Measurements from ENCODE around the gene ATP5ME. TPM values are rescaled to one million over a fixed set of nuclear protein-coding genes. Genes with fewer than 3 reads are reported as not detected.
"Not testable (repeated sequence)": the region's sequence is repeated elsewhere in the genome, so short reads cannot be mapped to it uniquely, and the experiment has no call there.

The ATP5ME gene
- total RNA-seq, 1 donor, result 72.5 TPM

DNA sequence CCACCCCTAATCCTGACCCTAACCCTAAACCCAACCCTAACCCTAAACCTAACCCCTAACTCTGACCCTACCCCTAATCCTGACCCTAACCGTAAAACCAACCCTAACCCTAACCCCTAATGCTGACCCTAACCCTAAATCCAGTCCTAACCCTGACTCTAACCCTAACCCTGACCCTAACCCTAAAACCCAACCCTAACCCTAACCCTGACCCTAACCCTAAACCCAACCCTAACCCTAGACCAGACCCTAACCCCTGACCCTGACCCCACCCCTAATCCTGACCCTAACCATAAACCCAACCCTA lies 30.8 kb upstream of the ATP5ME start:
- no peak for DNase-seq (ENCODE audit: low read depth)
- peak overlapping the region; percentile 68 for H3K4me3 ChIP-seq (ENCODE audit: low read depth, low read length)
- no peak for TF ChIP-seq CTCF (IDR thresholded peaks at IDR 0.05; ENCODE audit: insufficient read depth, low read depth, low read length)

GRCh38 chr4:704198-704891 lies 30.3 kb upstream of the ATP5ME start:
- no peak for TF ChIP-seq CTCF (IDR thresholded peaks at IDR 0.05; ENCODE audit: insufficient read depth, low read depth, low read length)
- H3K4me3 ChIP-seq (ENCODE audit: low read depth, low read length), result no peak overlapping the region
- no peak for DNase-seq (ENCODE audit: low read depth)

GRCh38 chr4:703336-704197 lies 29.5 kb upstream of the ATP5ME start:
- no peak overlapping the region for H3K4me3 ChIP-seq (ENCODE audit: low read depth, low read length)
- no peak for DNase-seq (ENCODE audit: low read depth)
- TF ChIP-seq CTCF (IDR thresholded peaks at IDR 0.05; ENCODE audit: insufficient read depth, low read depth, low read length), result no peak

DNA sequence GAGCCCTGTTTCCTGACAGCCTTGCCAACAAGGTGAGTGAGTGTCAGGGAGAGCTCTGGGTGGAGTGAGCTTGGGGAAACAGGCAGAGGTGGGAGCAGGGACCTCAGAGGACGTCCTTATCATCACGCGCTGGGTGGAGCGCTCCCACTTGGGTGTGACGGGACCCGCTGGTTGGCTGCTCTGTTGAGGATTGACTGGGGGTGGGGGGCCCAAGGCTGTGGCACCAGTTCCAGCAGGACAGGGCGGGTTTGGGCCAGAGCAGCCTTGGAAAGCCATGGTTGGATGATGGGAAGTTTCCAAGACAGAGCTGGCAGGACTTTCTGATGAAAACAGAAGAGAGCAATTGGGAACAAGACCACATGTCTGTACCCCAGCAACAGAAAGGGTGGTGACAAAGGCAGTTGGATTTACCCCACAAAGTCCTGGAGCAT lies 28.6 kb upstream of the ATP5ME start:
- no peak overlapping the region for H3K4me3 ChIP-seq (ENCODE audit: low read depth, low read length)
- DNase-seq (ENCODE audit: low read depth), result no peak
- no peak for TF ChIP-seq CTCF (IDR thresholded peaks at IDR 0.05; ENCODE audit: insufficient read depth, low read depth, low read length)

DNA sequence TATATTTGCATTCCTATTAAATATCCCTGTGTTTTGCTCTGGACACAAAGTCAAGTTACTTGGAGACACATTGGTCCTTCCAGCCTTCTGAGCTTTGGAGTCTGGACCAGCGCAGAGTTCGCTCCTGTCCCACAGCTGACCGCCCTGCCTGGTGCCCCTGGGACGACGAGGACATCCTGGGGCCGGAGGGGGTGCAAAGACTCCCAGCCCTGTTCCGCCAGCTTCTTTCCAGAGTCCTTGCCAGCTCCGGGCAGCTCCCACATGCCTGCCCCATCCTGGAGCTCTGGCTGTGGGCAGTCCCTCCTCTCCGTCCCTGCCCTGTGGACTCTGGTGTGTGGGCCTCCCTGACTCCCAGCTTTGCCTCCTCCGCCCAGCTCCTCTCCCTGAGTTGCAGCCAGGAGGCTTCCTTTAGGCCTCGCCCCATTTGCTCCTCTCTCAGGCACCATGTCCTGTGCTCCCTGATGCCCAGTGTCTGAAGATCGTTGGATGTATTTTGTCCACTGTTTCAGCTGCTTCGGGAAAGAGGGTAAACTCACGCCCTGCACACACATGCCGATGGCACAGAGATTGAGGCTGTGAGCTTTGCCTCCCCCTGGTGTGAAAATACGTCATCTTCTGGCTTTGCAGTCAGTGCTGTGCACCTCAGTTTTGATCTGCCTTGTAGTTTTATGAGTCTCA lies 26.6 kb upstream of the ATP5ME start:
- H3K4me3 ChIP-seq (ENCODE audit: low read depth, low read length), result no peak overlapping the region
- TF ChIP-seq CTCF (IDR thresholded peaks at IDR 0.05; ENCODE audit: insufficient read depth, low read depth, low read length), result peak; percentile 8

GRCh38 chr4:699816-700580 lies 25.9 kb upstream of the ATP5ME start:
- no peak for TF ChIP-seq CTCF (IDR thresholded peaks at IDR 0.05; ENCODE audit: insufficient read depth, low read depth, low read length)
- no peak overlapping the region for H3K4me3 ChIP-seq (ENCODE audit: low read depth, low read length)
- DNase-seq (ENCODE audit: low read depth), result no peak

More for the DNA sequence above, 26.6 kb upstream of the ATP5ME start:
- DNase-seq (ENCODE audit: low read depth), result peak; percentile 36

DNA sequence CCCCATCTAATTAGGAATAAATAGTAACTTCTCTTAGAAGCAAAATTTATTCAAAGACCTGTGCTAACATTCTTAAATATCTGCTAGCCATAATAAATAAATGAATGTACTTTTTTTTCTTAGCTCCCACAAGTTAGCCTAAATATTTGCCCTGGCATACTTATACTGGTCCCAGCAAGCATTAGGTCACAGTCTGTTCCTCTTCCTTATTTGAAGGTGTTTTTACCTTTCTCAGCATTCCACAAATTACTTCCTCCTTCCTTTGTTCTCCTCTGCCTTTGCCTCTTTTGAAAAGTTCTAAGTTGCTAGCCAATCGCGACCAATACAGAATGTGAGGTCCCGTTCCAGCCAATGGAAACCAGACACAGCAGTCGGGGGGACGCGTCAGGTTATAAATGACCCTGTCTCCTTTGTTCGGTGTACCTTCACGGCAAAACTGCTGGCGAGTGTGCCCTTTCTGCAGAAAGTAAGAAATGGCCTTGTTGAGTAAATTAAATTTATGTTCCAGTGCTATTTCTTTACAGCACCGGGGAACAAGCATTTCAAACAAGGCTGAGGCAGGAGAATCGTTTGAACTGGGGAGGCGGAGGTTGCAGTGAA lies 20.4 kb upstream of the ATP5ME start:
- not testable (repeated sequence) for H3K4me3 ChIP-seq (ENCODE audit: low read depth, low read length); DNase-seq (ENCODE audit: low read depth)

Data from fibroblast of villous mesenchyme (primary cell).